Astrocyte (in vitro differentiated cells and primary cell): ENCODE results near the gene FAM200A. TPM values are rescaled to one million over a fixed set of nuclear protein-coding genes. Genes with fewer than 3 reads are reported as not detected.

Experiments used
- DNase-seq: peaks from one replicate; pipeline ENCODE4 v3.0.0-alpha.2; 2010; ENCODE audit warnings: low read depth
- FAIRE-seq: peaks from 2 replicates; lab custom pipeline; 2011; peaks lifted over from hg19 to GRCh38; lab: Jason Lieb, UNC
- H2AFZ ChIP-seq: 2 replicates; pipeline ENCODE4 v1.6.0; 2012; ENCODE audit warnings: low read depth, low read length, inconsistent platforms
- H3K27ac ChIP-seq: 2 replicates; pipeline ENCODE4 v1.5.1; 2011; ENCODE audit warnings: low read depth, low read length, inconsistent platforms
- H3K27me3 ChIP-seq: 2 replicates; pipeline ENCODE4 v1.6.0; 2011; ENCODE audit warnings: low read length, inconsistent platforms; ENCODE audit not compliant: insufficient read depth
- H3K36me3 ChIP-seq: 2 replicates; pipeline ENCODE4 v1.5.1; 2011; ENCODE audit warnings: low read length, inconsistent platforms; ENCODE audit not compliant: insufficient read depth
- H3K4me1 ChIP-seq: 2 replicates; pipeline ENCODE4 v1.5.1; 2011; ENCODE audit warnings: low read length, inconsistent platforms; ENCODE audit not compliant: insufficient read depth
- H3K4me2 ChIP-seq: 2 replicates; pipeline ENCODE4 v1.6.0; 2012; ENCODE audit warnings: low read length, inconsistent platforms
- H3K4me3 ChIP-seq: 2 replicates; pipeline ENCODE4 v1.5.1; 2011; ENCODE audit warnings: low read depth, mild to moderate bottlenecking, low read length, inconsistent platforms; ENCODE audit not compliant: insufficient read depth
- H3K79me2 ChIP-seq: 2 replicates; pipeline ENCODE4 v1.6.0; 2012; ENCODE audit warnings: mild to moderate bottlenecking, low read length, inconsistent platforms; ENCODE audit not compliant: insufficient read depth
- H3K9ac ChIP-seq: 2 replicates; pipeline ENCODE4 v1.6.0; 2012; ENCODE audit warnings: mild to moderate bottlenecking, low read length, inconsistent platforms
- H3K9me3 ChIP-seq: 2 replicates; pipeline ENCODE4 v1.5.1; 2012; ENCODE audit warnings: low read depth, mild to moderate bottlenecking, low read length, inconsistent platforms; ENCODE audit not compliant: insufficient read depth
- H4K20me1 ChIP-seq: 2 replicates; pipeline ENCODE4 v1.6.0; 2012; ENCODE audit warnings: low read length, inconsistent platforms; ENCODE audit not compliant: insufficient read depth
- H3K27ac Mint-ChIP-seq: one replicate; pipeline ENCODE4 v1.8.0; 2021; ENCODE audit warnings: mild to moderate bottlenecking, mixed read lengths; ENCODE audit not compliant: unreplicated experiment
- H3K27me3 Mint-ChIP-seq: one replicate; pipeline ENCODE4 v1.8.0; 2021; ENCODE audit warnings: low read depth, mixed read lengths; ENCODE audit not compliant: unreplicated experiment
- H3K36me3 Mint-ChIP-seq: one replicate; pipeline ENCODE4 v1.8.0; 2021; ENCODE audit warnings: low read depth, mixed read lengths; ENCODE audit not compliant: unreplicated experiment
- H3K4me1 Mint-ChIP-seq: one replicate; pipeline ENCODE4 v1.8.0; 2021; ENCODE audit warnings: low read depth, mixed read lengths; ENCODE audit not compliant: unreplicated experiment
- H3K4me3 Mint-ChIP-seq: one replicate; pipeline ENCODE4 v1.8.0; 2021; ENCODE audit warnings: mild to moderate bottlenecking, moderate library complexity, mixed read lengths; ENCODE audit not compliant: unreplicated experiment
- H3K9me3 Mint-ChIP-seq: one replicate; pipeline ENCODE4 v1.8.0; 2021; ENCODE audit warnings: mild to moderate bottlenecking, mixed read lengths; ENCODE audit not compliant: unreplicated experiment
- EZH2 ChIP-seq: IDR thresholded peaks from 2 replicates; pipeline ENCODE4 v1.6.1; 2012; ENCODE audit warnings: mild to moderate bottlenecking, low read length, inconsistent platforms; ENCODE audit not compliant: insufficient read depth
- total RNA-seq: library from RNA; stranded (reverse); gene quantifications from 2 replicates; pipeline ENCODE4 v1.2.1, GENCODE V29; 2021
- TF ChIP-seq, protein P1 (sequence below): IDR thresholded peaks from 2 replicates; pipeline ENCODE4 v1.5.1; 2011; ENCODE audit warnings: low read depth, mild to moderate bottlenecking, inconsistent platforms, low read length, moderate library complexity; ENCODE audit not compliant: insufficient read depth

FAM200A gene
- total RNA-seq, 1 donor from 2014 or later, result 4.7 TPM

DNA sequence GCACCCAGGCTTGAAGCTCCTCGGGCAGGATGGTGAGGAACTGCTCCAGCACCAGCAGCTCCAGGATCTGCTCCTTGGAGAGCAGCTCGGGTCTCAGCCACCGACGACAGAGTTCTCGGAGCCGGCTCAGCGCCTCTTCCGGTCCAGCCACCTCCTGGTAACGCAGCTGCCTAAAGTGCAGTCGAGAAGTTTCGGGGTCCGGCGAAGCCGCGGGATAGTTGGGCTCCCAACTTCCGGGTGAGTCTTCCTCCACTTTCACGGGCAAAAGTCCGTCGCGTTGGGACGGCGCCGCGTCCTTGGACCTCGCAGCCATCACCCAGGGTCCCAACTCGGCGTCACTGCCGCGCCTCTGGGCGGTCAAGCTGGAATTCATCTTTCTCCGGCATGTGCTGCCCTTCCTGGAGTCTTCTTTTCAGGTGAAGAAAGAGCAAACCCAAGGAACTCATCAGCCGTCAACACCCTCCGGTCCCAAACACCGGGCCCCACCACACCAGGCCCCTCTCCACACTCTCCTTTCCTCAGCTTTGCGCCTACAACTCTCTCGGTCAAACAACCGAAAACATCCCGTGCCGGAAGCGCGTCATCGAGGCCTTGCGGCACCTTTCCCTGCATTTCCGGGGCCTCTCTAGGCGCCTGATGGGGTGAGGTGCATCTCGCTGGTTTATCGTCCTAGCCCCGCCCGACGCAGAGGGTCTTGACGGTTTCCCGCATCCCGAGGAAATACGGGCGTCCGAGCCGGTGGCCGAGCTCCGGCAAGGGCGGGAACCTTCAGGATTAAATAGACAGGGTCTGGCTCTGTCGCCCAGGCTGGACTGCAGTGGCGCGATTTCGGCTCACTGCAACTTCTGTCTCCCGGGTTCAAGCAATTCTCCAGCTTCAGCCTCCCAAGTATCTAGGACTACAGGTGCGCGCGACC is 51.9 kb downstream of the FAM200A start, which contains the start of gene ZNF394:
Gene ZNF394, minus strand, starts transcription at position 561 of the 916 bp plus-strand sequence. Its CDS starts 188 bp downstream, at position 373.
- Histone ChIP-seq H3K27ac (peak within 1 kb of the TSS; percentile 90), H3K36me3 (no peaks in the 10 kb centered on the region), H3K27me3 (no peaks in the 10 kb centered on the region), H4K20me1 (peaks cover 24% of the 10 kb centered on the region), H3K4me3 (peak within 1 kb of the TSS; percentile 97), H3K9me3 (no peaks in the 10 kb centered on the region), H3K4me2 (peak within 1 kb of the TSS; percentile 97), H3K4me1 (peaks cover 8% of the 10 kb centered on the region), H3K9ac (peak within 1 kb of the TSS; percentile 96), H3K79me2 (peaks cover 58% of the 10 kb centered on the region), H2AFZ (peak within 1 kb of the TSS; percentile 85)
- no peaks in the 10 kb centered on the region for H3K9me3 Mint-ChIP-seq
- H3K4me3 Mint-ChIP-seq, result peak within 1 kb of the TSS; percentile 100
- peaks cover 9% of the 10 kb centered on the region for H3K4me1 Mint-ChIP-seq
- TF ChIP-seq, protein P1, sequence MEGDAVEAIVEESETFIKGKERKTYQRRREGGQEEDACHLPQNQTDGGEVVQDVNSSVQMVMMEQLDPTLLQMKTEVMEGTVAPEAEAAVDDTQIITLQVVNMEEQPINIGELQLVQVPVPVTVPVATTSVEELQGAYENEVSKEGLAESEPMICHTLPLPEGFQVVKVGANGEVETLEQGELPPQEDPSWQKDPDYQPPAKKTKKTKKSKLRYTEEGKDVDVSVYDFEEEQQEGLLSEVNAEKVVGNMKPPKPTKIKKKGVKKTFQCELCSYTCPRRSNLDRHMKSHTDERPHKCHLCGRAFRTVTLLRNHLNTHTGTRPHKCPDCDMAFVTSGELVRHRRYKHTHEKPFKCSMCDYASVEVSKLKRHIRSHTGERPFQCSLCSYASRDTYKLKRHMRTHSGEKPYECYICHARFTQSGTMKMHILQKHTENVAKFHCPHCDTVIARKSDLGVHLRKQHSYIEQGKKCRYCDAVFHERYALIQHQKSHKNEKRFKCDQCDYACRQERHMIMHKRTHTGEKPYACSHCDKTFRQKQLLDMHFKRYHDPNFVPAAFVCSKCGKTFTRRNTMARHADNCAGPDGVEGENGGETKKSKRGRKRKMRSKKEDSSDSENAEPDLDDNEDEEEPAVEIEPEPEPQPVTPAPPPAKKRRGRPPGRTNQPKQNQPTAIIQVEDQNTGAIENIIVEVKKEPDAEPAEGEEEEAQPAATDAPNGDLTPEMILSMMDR, result no peak
- TF ChIP-seq EZH2, result no peak
- no peak for FAIRE-seq
- peaks cover 4% of the 10 kb centered on the region for H3K36me3 Mint-ChIP-seq
- H3K27ac Mint-ChIP-seq, result peak within 1 kb of the TSS; percentile 98
- peak; percentile 87 for DNase-seq
- no peaks in the 10 kb centered on the region for H3K27me3 Mint-ChIP-seq

DNA sequence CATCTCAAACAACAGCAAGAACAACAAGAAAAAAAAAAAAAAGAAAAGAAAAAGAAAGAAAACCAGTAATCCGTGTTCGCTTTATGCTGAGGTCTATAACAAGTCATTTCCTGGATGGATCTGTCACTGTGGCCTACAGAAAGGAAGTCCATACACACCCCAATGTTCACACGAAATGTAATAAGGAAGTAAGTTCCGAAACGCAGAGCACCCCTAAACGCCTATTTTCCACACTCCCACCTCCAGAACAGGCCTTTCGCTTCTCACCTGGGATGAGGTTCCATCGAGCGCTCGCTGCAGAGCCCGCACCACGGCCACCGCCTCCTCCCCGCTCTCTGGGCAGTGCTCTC is 52.6 kb downstream of the FAM200A start:
- Histone ChIP-seq H3K36me3 (peaks cover 2% of the 10 kb centered on the region), H3K9ac (peak overlapping the region; percentile 96), H3K79me2 (peaks cover 60% of the 10 kb centered on the region), H3K4me3 (peak overlapping the region; percentile 97), H3K27me3 (no peaks in the 10 kb centered on the region), H3K4me2 (peak overlapping the region; percentile 97), H3K27ac (peak overlapping the region; percentile 90), H2AFZ (peak overlapping the region; percentile 85), H3K4me1 (peaks cover 8% of the 10 kb centered on the region), H4K20me1 (peaks cover 24% of the 10 kb centered on the region), H3K9me3 (peaks cover 2% of the 10 kb centered on the region)
- TF ChIP-seq, protein P1, result no peak
- no peak for TF ChIP-seq EZH2
- H3K27ac Mint-ChIP-seq, result peak overlapping the region; percentile 98
- peaks cover 9% of the 10 kb centered on the region for H3K4me1 Mint-ChIP-seq
- FAIRE-seq (no peak), DNase-seq (peak; percentile 16)
- peak overlapping the region; percentile 100 for H3K4me3 Mint-ChIP-seq
- no peaks in the 10 kb centered on the region for H3K27me3 Mint-ChIP-seq
- peaks cover 2% of the 10 kb centered on the region for H3K9me3 Mint-ChIP-seq
- peaks cover 8% of the 10 kb centered on the region for H3K36me3 Mint-ChIP-seq

DNA sequence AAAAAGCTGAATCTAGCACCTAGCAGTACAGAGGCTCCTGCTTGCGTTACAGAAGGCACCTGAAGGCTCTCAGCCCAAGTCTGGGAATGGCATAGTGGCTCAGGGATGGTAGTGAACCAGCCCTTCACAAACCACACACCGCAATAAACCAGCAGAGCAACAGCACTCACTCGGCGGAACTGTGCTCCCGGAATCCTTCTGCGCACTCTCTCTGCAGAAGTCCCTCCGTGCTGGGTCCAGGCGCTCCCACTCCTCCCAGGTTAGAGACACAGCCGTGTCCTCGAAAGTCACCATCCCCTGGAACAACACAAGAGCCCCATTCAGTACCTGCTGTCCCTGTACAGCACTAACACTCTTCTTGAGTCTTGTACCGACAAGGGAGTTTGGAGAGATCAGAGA is 53.4 kb downstream of the FAM200A start:
- TF ChIP-seq EZH2, result no peak
- TF ChIP-seq, protein P1, result no peak
- H3K27me3 Mint-ChIP-seq, result no peaks in the 10 kb centered on the region
- Histone ChIP-seq H3K27ac (no peak overlapping the region), H3K4me1 (peaks cover 8% of the 10 kb centered on the region), H3K79me2 (peaks cover 68% of the 10 kb centered on the region), H3K4me2 (peak overlapping the region; percentile 97), H3K4me3 (peak overlapping the region; percentile 97), H3K9ac (peak overlapping the region; percentile 96), H3K9me3 (peaks cover 10% of the 10 kb centered on the region), H3K27me3 (no peaks in the 10 kb centered on the region), H4K20me1 (peaks cover 32% of the 10 kb centered on the region), H3K36me3 (peaks cover 10% of the 10 kb centered on the region), H2AFZ (no peak overlapping the region)
- H3K4me3 Mint-ChIP-seq, result peak overlapping the region; percentile 100
- FAIRE-seq (no peak), DNase-seq (no peak)
- peak overlapping the region; percentile 56 for H3K27ac Mint-ChIP-seq
- H3K36me3 Mint-ChIP-seq, result peaks cover 16% of the 10 kb centered on the region
- H3K4me1 Mint-ChIP-seq, result peaks cover 9% of the 10 kb centered on the region
- H3K9me3 Mint-ChIP-seq, result peaks cover 10% of the 10 kb centered on the region
